Motor neuron (in vitro differentiated cells): Measurements from ENCODE around the gene ALS2CL. TPM values are rescaled to one million over a fixed set of nuclear protein-coding genes. Genes with fewer than 3 reads are reported as not detected.

ENCODE experiments used
- ATAC-seq, 8 experiments: fragments of 200-7000 bp; cut with Tn5 transposase; replicated peaks in 6 of 8; 2 replicates each; pipeline ENCODE4 v1.8.0; 2021; ENCODE audit warnings: mild to moderate bottlenecking in 8 of 8, moderate library complexity in 8 of 8
- H3K27ac ChIP-seq, 2 donors: fragments of 250-450 bp; sonication (Bioruptor Pico); 2 replicates each; pipeline ENCODE4 v1.9.0; 2021; ENCODE audit warnings: antibody characterized with exemption in 2 of 2, mild to moderate bottlenecking in 2 of 2, moderate library complexity in 1 of 2
- H3K4me1 ChIP-seq, 2 donors: fragments of 250-450 bp; sonication (Bioruptor Pico); replicated peaks in 1 of 2; 2 replicates each; pipeline ENCODE4 v1.6.1; 2021; ENCODE audit warnings: antibody characterized with exemption in 2 of 2, mild to moderate bottlenecking in 2 of 2, moderate library complexity in 1 of 2
- H3K4me3 ChIP-seq, 5 donors: fragments of 250-450 bp; sonication (Bioruptor Pico); 2 replicates each; pipeline ENCODE4 v1.9.0; 2021; ENCODE audit warnings: antibody characterized with exemption in 5 of 5, mild to moderate bottlenecking in 5 of 5, moderate library complexity in 4 of 5
- WGBS, 10 experiments: fragments of 450-650 bp; shearing (Covaris generic); methylation state at CpG; one replicate each; pipeline ENCODE4 v1.0.0; 2022; 5-methylcytosine and 5-hydroxymethylcytosine counted together
- in situ Hi-C, 9 experiments: fragments of 400-800 bp; cut with MboI; loops; one replicate each; pipeline ENCODE4 v1.15.0; 2021; ENCODE audit warnings: low sequenced_read_pairs in 9 of 9, low pct_unique_long_range_greater_than_20kb in 2 of 9; ENCODE audit not compliant: unreplicated experiment in 9 of 9
- total RNA-seq, 8 experiments: library from RNA; unstranded; fragments of 300-600 nt; gene quantifications; 2 replicates each; pipeline versions ENCODE4 v1.2.3 to v1.2.4, GENCODE V29; 2022

The ALS2CL gene
- total RNA-seq, 8 experiments from 2014 or later: 0.49 to 3.3 (median 1.5) TPM

DNA sequence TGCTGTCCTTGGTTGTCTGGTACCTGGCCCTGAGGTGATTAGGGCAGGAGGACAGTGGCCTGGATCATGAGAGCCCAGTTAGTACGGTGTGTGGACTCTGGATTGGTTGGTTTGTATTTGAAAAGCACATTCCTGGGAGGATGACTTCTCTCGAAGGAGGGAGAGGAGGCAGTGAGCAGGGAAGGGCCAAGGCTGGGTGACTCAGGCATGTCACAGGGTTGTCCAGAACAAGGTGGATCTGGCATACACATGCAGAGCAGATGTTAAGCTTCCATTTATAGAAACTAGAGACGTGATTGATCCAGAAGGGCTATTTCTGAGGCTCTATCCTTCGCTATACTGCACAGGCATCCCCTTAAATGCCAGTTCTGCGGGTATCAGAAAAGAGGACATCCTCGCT lies 46.8 kb downstream of the ALS2CL start:
- no peak overlapping the region for H3K27ac ChIP-seq
- 0 to 100% (median 49%) methylated on average over 1 to 5 of the region's 6 CpGs; no CpG with 5 or more reads in 4 of the 10 experiments for whole genome bisulfite sequencing, 10 experiments
- in situ Hi-C loops: loop anchor here in 3 of 9 experiments (25.0 kb wide), 1 partner anchor 159 kb away; the partner anchor contains the start of gene RTP3 (in 3 of the 3)
- no peaks in the 10 kb centered on the region for H3K4me1 ChIP-seq
- H3K4me3 ChIP-seq: no peak overlapping the region
- ATAC-seq: peak; percentile 49 to 100 (median 86)

DNA sequence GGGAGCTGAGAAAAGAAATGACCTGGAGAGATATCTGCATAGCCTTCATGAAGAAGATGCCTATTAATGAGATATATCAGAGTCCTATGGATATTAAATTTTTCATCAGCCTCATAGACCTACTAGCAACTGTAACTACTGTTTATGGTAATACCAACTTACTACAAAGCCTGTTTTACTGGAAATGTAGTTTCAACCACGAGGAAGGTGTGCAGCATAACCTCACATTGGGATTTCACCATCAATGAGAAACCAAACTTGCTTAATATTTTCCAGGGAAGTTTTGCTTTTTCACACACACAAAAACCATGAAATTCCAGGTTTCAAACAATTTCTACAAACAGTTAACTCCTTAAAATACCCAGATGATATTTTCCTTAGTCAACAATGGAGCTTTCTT lies 49.8 kb downstream of the ALS2CL start:
- WGBS, 10 experiments: 0 to 100% (median 67%) methylated on average over 1 of the region's 1 CpG; no CpG with 5 or more reads in 3 of the 10 experiments
- Histone ChIP-seq H3K27ac (no peak overlapping the region), H3K4me1 (no peaks in the 10 kb centered on the region), H3K4me3 (no peak overlapping the region)
- no peak for ATAC-seq
- in situ Hi-C loops: loop anchor here in 3 of 9 experiments (25.0 kb wide), 1 partner anchor 156 kb away; the partner anchor contains the start of gene RTP3 (in 3 of the 3)

DNA sequence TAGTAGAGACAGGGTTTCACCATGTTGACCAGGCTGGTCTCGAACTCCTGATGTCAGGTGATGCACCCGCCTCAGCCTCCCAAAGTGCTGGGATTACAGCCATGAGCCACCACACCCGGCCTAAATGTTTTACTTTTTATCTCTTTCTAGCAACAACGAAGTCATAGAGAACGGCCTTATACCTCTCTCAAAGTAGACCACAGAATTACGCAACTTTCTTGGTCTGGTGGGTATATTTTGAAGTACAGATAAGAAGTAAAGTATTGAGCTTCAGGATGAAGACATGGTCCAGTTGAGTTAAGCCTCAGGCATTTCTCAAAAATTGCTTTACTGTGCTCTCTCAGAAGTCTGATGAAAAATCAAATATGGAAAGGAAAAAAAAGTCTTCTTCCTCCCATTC lies 50.5 kb downstream of the ALS2CL start:
- in situ Hi-C loops: loop anchor here in 3 of 9 experiments (25.0 kb wide), 1 partner anchor 156 kb away; the partner anchor contains the start of gene RTP3 (in 3 of the 3)
- ATAC-seq: no peak
- WGBS, 10 experiments: 66 to 100% (median 90%) methylated on average over 1 to 6 of the region's 6 CpGs; no CpG with 5 or more reads in 1 of the 10 experiments
- H3K4me1 ChIP-seq: no peaks in the 10 kb centered on the region
- H3K4me3 ChIP-seq: no peak overlapping the region
- no peak overlapping the region for H3K27ac ChIP-seq

DNA sequence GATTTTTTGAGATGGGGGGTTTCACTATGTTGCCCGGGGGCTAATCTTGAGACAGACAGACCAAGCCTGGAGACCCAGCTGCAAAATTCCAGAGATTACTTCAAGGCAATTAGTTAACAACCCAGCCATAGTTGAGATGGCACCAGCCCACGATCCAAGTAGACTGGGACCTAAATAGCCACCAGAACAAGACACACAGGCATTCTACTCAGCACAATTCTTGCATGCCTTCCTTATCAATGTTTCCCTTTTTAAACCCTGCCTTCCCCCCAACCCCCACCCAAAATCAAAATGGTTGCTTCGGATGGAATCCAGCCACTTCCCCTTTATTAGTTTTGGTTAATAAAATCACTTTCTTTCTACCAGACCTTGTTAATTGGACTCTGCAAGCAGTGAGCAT lies 52.6 kb downstream of the ALS2CL start:
- 20 to 90% (median 66%) methylated on average over 1 to 3 of the region's 3 CpGs for WGBS, 10 experiments
- in situ Hi-C loops: loop anchor here in 3 of 9 experiments (25.0 kb wide), 1 partner anchor 154 kb away; the partner anchor contains the start of gene RTP3 (in 3 of the 3)
- Histone ChIP-seq H3K27ac (no peak overlapping the region), H3K4me1 (no peaks in the 10 kb centered on the region), H3K4me3 (no peak overlapping the region)
- ATAC-seq: no peak

DNA sequence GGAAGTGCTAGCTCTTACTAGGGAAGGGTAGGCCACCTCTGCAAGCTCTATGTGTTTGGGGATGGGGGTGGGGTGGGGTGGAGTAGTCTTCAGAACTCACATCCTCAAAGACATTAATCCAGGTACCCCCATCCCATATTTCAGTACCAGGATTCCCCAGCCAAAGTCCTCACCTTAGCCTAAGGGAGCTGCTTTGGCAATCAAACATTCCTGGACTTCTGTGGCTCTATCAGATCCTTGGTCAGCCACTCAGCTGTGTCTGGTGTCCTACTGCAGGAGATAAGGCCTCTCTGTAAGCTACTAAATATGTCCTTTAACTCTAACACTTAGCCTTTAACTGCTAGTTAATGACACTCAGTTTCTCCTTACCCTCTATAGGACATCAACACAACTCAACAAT lies 54.3 kb downstream of the ALS2CL start:
- no peak for ATAC-seq
- Histone ChIP-seq H3K4me1 (no peaks in the 10 kb centered on the region), H3K4me3 (no peak overlapping the region), H3K27ac (no peak overlapping the region)
- in situ Hi-C loops: loop anchor here in 3 of 9 experiments (25.0 kb wide), 1 partner anchor 152 kb away; the partner anchor contains the start of gene RTP3 (in 3 of the 3)

DNA sequence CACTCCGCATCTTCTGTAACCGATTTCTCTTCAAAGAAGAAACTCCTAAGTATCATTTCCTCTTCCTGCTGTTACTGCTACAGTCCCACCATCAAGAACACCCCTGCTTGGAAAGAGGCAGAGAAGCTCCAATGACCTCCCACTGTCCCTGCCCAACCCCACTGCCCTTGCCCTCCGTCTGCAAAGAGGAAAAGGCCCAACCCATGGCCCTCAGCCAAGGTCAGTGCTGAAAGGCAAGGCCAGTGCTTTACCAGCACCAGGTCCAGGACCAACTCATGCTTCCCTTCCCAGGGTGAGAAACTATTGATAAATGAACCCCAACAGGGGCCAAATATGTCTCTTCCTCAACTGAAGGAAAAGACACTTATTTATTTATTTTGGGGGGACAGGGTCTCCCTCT lies 58.6 kb downstream of the ALS2CL start:
- Histone ChIP-seq H3K27ac (no peak overlapping the region), H3K4me1 (peaks cover 0 to 3% of the 10 kb centered on the region in 2 donors), H3K4me3 (no peak overlapping the region)
- WGBS, 10 experiments: 0 to 100% (median 90%) methylated on average over 1 to 3 of the region's 3 CpGs; no CpG with 5 or more reads in 1 of the 10 experiments
- in situ Hi-C loops: loop anchor here in 3 of 9 experiments (25.0 kb wide), 1 partner anchor 148 kb away; the partner anchor contains the start of gene RTP3 (in 3 of the 3)
- no peak for ATAC-seq

DNA sequence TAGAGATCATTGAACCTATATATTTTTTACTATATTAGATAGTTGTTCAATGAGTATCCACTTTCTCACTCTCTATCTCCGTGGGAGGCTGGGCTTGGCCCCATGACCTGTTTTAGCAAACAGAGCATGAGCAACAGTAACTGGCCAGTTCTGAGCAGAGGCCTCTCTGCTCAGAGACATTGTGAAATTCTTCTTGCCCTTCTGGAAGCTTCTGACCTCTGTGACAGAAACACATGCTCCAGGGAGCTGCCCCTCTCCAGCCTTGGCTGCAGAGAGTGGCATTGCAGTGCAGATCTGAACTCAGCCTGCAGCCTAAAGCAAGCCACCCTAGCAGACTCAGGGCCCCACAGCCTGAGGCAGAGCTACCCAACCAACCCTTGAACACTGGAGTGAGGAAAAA lies 60.7 kb downstream of the ALS2CL start:
- Histone ChIP-seq H3K27ac (no peak overlapping the region), H3K4me3 (no peak overlapping the region), H3K4me1 (peaks cover 0 to 11% of the 10 kb centered on the region in 2 donors)
- in situ Hi-C loops: loop anchor here in 3 of 9 experiments (25.0 kb wide), 1 partner anchor 145 kb away; the partner anchor contains the start of gene RTP3 (in 3 of the 3)
- 0 to 83% (median 73%) methylated on average over 1 of the region's 1 CpG; no CpG with 5 or more reads in 2 of the 10 experiments for WGBS, 10 experiments
- peak in 5 of 8 experiments; percentile 9 to 35 (median 23) for ATAC-seq

DNA sequence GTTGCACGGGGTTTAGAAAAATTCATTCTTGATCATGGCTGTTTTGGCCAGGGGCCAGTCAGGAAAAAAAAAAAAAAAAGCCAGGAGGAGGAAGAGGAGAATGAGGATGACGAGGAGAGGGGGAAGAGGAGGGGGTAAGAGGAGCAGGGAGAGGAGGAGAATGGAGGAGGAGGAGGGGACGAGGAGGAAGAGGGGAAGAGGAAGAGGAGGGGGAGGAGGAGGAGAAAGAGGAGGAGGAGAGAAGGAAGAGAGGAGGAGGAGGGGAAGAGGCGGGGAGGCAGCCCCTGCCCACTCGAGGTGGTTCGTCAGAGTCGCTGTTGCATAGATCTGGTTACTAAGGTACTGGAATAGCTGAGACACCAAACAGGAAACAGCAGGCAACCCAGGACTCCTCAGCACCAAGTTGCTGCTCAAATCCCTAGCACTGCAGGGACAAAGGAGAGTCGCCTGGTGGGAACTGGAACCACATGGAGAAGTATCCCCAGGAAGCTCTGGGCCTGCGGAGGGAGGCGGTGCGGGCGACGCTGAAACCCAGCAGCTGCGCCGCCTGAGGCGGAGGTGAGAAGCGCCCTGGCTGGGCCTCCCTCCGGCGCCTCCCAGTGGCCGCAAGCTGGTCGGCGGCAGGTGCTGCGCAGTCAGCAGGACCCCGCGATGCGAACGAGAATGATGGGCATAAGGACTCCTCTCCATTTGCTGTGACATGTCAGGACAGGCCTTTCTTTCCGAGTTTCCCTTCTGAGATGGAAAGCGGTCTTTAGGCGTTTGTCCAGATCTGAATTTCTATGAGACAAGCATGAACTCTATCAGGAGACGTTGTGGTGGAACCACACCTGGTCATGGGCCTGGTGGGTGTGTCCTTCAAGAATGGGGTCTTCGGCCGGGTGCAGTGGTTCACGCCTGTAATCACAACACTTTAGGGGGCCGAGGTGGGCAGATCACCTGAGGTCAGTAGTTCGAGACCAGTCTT lies 63.6 kb downstream of the ALS2CL start:
- Histone ChIP-seq H3K4me3 (no peak overlapping the region), H3K4me1 (peaks cover 0 to 15% of the 10 kb centered on the region in 2 donors), H3K27ac (no peak overlapping the region)
- 5 to 82% (median 56%) methylated on average over 2 to 13 of the region's 36 CpGs; no CpG with 5 or more reads in 2 of the 10 experiments for WGBS, 10 experiments
- in situ Hi-C loops: loop anchor here in 3 of 9 experiments (25.0 kb wide), 1 partner anchor 143 kb away; the partner anchor contains the start of gene RTP3 (in 3 of the 3)
- ATAC-seq: peak; percentile 88 to 97 (median 92)

DNA sequence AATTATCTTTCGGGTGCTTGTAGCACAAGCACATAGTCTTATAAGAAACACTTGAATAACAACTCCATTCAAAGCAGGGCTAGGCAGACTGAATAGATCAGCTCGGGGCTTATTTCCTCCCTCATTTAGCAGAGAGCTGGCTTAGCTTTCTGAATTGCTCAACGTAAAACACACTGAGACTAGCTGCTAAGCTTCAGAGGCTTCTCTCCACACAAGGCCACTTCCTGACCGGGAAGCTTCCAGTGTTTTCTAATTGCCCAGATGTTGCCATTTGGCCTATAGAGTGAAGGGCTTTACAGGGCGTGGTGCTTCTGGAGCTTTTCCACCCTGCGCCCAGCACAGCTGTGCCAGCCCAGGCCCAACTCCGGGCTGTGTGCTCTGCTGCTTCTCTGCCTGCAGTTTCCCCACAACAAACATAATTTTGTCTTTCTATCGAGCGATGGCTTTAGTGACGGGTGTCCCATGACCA lies 64.5 kb downstream of the ALS2CL start:
- 4 to 100% (median 81%) methylated on average over 1 to 10 of the region's 10 CpGs for WGBS, 10 experiments

DNA sequence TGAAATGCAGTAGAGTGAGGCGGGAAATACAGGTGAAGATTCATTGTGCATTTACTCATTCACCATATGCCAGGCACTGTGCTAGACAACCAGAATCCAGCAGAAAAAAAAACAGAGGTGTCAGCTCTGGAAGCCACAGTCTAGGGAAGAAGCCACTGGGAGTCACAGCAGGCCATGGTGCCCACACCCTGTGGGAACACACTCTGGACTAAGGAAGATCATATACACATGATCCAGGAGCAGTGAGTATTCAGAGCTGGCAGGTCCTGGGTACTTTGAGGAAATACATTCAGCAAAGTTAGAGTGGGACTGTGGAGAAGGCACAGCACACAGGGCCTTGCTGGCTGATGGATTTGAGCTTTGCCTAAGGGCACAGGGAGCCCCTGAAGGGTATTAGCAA lies 66.4 kb downstream of the ALS2CL start:
- ATAC-seq: no peak
- Histone ChIP-seq H3K27ac (no peak overlapping the region), H3K4me1 (peaks cover 0 to 11% of the 10 kb centered on the region in 2 donors), H3K4me3 (no peak overlapping the region)
- 33 to 100% (median 60%) methylated on average over 1 of the region's 1 CpG; no CpG with 5 or more reads in 7 of the 10 experiments for WGBS, 10 experiments
- in situ Hi-C loops: loop anchor here in 3 of 9 experiments (25.0 kb wide), 1 partner anchor 140 kb away; the partner anchor contains the start of gene RTP3 (in 3 of the 3)

More for the DNA sequence above, 64.5 kb downstream of the ALS2CL start:
- peaks cover 0 to 15% of the 10 kb centered on the region in 2 donors for H3K4me1 ChIP-seq
- peak in 3 of 8 experiments; percentile 22 to 66 (median 50) for ATAC-seq
- H3K4me3 ChIP-seq: no peak overlapping the region
- no peak overlapping the region for H3K27ac ChIP-seq
- in situ Hi-C loops: loop anchor here in 3 of 9 experiments (25.0 kb wide), 1 partner anchor 142 kb away; the partner anchor contains the start of gene RTP3 (in 3 of the 3)

DNA sequence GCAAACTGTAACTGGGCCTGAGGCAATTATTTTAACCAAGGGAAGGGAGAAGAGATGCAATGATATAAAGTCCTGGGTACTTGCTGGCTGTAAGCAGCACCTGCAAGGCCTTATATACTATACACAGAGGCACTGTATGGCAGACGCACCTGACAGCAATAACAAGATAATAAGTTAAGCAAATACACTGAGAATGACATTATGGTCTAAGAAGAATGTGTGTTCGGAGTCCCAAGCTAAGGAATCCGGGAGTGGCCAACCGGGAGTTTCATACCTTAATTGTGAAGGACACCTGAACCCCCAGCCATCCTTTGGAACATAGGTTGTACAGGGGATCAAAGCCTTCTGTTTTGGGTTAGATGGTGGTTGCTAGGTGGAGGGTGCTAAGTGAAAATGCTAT lies 67.4 kb downstream of the ALS2CL start:
- no peak for ATAC-seq
- no peak overlapping the region for H3K27ac ChIP-seq
- in situ Hi-C loops: loop anchor here in 3 of 9 experiments (25.0 kb wide), 1 partner anchor 139 kb away; the partner anchor contains the start of gene RTP3 (in 3 of the 3)
- peaks cover 0 to 11% of the 10 kb centered on the region in 2 donors for H3K4me1 ChIP-seq
- 77 to 100% (median 98%) methylated on average over 1 to 3 of the region's 4 CpGs; no CpG with 5 or more reads in 6 of the 10 experiments for WGBS, 10 experiments
- no peak overlapping the region for H3K4me3 ChIP-seq

DNA sequence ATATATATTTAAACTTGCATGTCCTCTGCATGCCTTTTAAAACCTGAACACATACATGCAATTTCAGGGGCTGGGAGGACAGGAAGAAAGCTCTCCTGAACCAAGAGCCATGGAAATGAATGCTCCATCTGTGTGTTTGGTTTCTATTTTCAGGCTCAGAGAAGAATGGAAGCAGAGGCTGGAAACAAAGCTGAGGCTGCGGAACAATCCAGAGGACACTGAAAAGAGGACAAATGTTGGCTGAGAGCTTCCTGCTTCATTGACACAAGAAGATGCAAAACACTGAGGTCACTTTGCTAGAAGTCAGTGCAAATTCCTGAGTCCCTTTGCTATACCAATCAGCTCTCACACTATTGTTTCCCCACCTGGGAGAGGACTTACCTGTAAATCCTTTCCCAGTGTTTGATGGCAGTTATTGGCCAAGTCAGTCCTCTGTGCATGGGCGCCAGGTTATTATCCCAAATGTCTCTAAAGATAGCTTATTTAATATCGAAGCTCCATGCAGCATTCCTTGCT lies 68.4 kb downstream of the ALS2CL start:
- WGBS, 10 experiments: 14 to 100% (median 73%) methylated on average over 1 to 3 of the region's 3 CpGs
- no peak overlapping the region for H3K27ac ChIP-seq
- ATAC-seq: peak in 3 of 8 experiments; percentile 24 to 63 (median 26)
- H3K4me3 ChIP-seq: no peak overlapping the region
- H3K4me1 ChIP-seq: peaks cover 0 to 13% of the 10 kb centered on the region in 2 donors
- in situ Hi-C loops: loop anchor here in 3 of 9 experiments (25.0 kb wide), 1 partner anchor 138 kb away; the partner anchor contains the start of gene RTP3 (in 3 of the 3)
